ENCODE measurements around the gene ZNF578.

GRCh38 chr19:52492201-52492993 lies 39.0 kb downstream of the ZNF578 start:
- TF ChIP-seq CTCF (IDR thresholded peaks at IDR 0.05) (no peak), POLR2A (IDR thresholded peaks at IDR 0.05) (no peak), POLR2AphosphoS5 (IDR thresholded peaks at IDR 0.05) (no peak)

Measured in breast epithelium (tissue), 3 donors.